Suprapubic skin (tissue), 4 donors: ENCODE measurements around the gene DCBLD1.

Source experiments
- EP300 ChIP-seq: sonication (generic); formaldehyde crosslinking; IDR thresholded peaks from one replicate; pipeline ENCODE4 v1.6.1; 2017; ENCODE audit warnings: antibody characterized with exemption
- POLR2AphosphoS5 ChIP-seq, 3 donors: sonication (generic); formaldehyde crosslinking; IDR thresholded peaks; one replicate each; pipeline ENCODE4 v1.6.1; 2017; ENCODE audit warnings: antibody characterized with exemption in 3 of 3

- TF ChIP-seq EP300 (no peak), POLR2AphosphoS5 (IDR thresholded peaks at IDR 0.05) (no peak)
These were observed 3.0 kb downstream of the DCBLD1 start for GRCh38 chr6:117485433-117485832.
